Measurements from ENCODE around the gene STX10. TPM values are rescaled to one million over a fixed set of nuclear protein-coding genes. Genes with fewer than 3 reads are reported as not detected.

Gene STX10
- total RNA-seq, 1 experiment from 2014 or later: 19.3 TPM

DNA sequence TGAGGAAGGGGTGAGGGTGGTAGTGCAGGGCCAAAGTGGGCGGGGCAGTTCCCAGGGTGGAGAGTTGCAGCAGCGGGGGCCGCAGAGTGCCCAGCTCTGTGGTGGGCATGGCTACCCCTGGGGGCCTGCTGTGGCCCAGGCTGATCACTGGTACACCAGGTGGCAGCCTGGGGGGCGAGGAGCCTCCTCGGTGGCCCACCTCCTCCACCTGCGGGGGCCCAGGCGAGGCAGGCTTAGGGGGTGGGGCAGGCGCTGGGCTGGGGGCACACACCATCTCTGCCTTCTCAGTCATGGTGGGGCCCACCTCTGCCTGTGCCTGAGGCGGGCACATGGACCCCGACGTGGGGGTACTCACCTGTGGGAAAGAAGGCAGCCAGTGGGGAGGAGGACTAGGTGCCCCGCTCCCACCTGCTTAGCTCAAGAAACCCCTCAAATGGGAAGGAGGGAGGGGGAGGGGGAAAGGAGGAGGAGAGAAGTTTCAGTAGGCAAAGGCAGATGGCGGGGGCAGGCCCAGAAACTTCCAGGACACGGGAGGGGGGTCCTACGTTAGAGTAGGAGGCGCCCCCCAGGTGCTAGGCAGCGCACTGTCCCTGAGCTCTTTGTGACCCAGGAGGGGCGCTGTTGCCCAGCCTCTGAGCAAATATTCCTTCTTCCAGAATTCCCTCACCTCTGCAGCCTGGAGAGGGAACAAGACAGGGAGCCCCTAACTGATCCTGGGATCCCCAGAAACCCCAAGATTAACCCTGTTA, 49.2 kb downstream of the STX10 start:
- ChIA-PET CTCF (interaction anchor here (0.7 to 1.4 kb wide), 2 partner anchors 136 to 161 kb away, joined by 3 to 5 read pairs; no protein-coding TSS in a partner anchor), POLR2A (no interaction called here)
- intact Hi-C loops (cut with micrococcal nuclease; ENCODE audit: unreplicated experiment): no loop called here
- DNase-seq: no peak
- no TSS peak for BruUV-seq (replicated peaks)
- Histone ChIP-seq H3K27me3 (replicated peaks; ENCODE audit: control insufficient read depth, insufficient read depth, low read length) (no peaks in the 10 kb centered on the region), H3K36me3 (ENCODE audit: control insufficient read depth, insufficient read depth, low read length) (no peaks in the 10 kb centered on the region), H3K4me1 (peaks cover 11% of the 10 kb centered on the region), H3K4me3 (ENCODE audit: low read depth, low read length) (no peak overlapping the region), H3K9me3 (no peaks in the 10 kb centered on the region)
- Mint-ChIP-seq H3K27me3 (ENCODE audit: insufficient read depth, unreplicated experiment) (peaks cover 2% of the 10 kb centered on the region), H3K36me3 (ENCODE audit: insufficient read depth, unreplicated experiment) (peaks cover 6% of the 10 kb centered on the region), H3K27ac (ENCODE audit: unreplicated experiment) (no peak overlapping the region), H3K9me3 (ENCODE audit: unreplicated experiment) (no peaks in the 10 kb centered on the region), H3K4me1 (ENCODE audit: low read depth, unreplicated experiment) (peaks cover 4% of the 10 kb centered on the region), H3K4me3 (ENCODE audit: unreplicated experiment) (no peak overlapping the region)
- TF ChIP-seq, protein P1, sequence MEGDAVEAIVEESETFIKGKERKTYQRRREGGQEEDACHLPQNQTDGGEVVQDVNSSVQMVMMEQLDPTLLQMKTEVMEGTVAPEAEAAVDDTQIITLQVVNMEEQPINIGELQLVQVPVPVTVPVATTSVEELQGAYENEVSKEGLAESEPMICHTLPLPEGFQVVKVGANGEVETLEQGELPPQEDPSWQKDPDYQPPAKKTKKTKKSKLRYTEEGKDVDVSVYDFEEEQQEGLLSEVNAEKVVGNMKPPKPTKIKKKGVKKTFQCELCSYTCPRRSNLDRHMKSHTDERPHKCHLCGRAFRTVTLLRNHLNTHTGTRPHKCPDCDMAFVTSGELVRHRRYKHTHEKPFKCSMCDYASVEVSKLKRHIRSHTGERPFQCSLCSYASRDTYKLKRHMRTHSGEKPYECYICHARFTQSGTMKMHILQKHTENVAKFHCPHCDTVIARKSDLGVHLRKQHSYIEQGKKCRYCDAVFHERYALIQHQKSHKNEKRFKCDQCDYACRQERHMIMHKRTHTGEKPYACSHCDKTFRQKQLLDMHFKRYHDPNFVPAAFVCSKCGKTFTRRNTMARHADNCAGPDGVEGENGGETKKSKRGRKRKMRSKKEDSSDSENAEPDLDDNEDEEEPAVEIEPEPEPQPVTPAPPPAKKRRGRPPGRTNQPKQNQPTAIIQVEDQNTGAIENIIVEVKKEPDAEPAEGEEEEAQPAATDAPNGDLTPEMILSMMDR (IDR thresholded peaks at IDR 0.05; ENCODE audit: insufficient read depth in 1 of 2, low read depth in 1 of 2, low read length in 1 of 2, severe bottlenecking in 1 of 2, unreplicated experiment in 1 of 2): no peak

DNA sequence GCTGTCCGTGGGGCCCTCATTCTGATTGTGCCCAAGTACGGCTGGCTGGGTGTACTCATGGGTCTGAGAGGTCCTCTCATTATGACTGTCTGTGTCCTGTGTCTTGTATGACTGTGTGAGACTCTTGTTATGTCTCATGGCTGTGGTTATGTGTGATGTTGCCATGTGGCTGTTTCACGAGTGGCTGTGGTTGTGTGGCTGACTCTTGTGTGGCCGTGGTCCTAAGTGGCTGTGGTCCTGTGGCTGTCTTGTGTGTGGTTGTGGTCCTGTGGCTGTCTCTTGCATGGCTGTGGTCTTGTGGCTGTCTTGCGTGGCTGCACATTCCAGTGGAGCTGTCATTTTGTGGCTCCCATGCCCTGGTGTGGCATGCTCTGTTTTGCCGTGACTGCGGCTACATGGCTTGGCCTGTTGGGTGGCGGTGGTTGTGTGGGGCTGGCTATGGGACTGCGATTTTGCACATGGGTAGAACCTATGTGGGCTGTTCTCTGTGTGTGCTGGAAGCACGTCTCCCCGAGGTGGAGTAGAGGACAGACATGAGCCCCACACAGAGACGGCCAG, 50.1 kb downstream of the STX10 start:
- POLR2A ChIA-PET: no interaction called here
- peaks cover 6% of the 10 kb centered on the region for H3K36me3 Mint-ChIP-seq (ENCODE audit: insufficient read depth, unreplicated experiment)
- CTCF ChIA-PET: no interaction called here
- BruUV-seq (replicated peaks): no TSS peak
- no peaks in the 10 kb centered on the region for H3K9me3 ChIP-seq
- H3K9me3 Mint-ChIP-seq (ENCODE audit: unreplicated experiment): no peaks in the 10 kb centered on the region
- H3K27me3 Mint-ChIP-seq (ENCODE audit: insufficient read depth, unreplicated experiment): peaks cover 4% of the 10 kb centered on the region
- TF ChIP-seq, protein P1 (IDR thresholded peaks at IDR 0.05; ENCODE audit: insufficient read depth in 1 of 2, low read depth in 1 of 2, low read length in 1 of 2, severe bottlenecking in 1 of 2, unreplicated experiment in 1 of 2): no peak
- H3K4me3 Mint-ChIP-seq (ENCODE audit: unreplicated experiment): no peak overlapping the region
- H3K4me1 Mint-ChIP-seq (ENCODE audit: low read depth, unreplicated experiment): peaks cover 7% of the 10 kb centered on the region
- no peak overlapping the region for H3K4me3 ChIP-seq (ENCODE audit: low read depth, low read length)
- H3K27me3 ChIP-seq (replicated peaks; ENCODE audit: control insufficient read depth, insufficient read depth, low read length): no peaks in the 10 kb centered on the region
- intact Hi-C loops (cut with micrococcal nuclease; ENCODE audit: unreplicated experiment): no loop called here
- no peak overlapping the region for H3K27ac Mint-ChIP-seq (ENCODE audit: unreplicated experiment)
- H3K4me1 ChIP-seq: peaks cover 11% of the 10 kb centered on the region
- H3K36me3 ChIP-seq (ENCODE audit: control insufficient read depth, insufficient read depth, low read length): no peaks in the 10 kb centered on the region
- DNase-seq: no peak

DNA sequence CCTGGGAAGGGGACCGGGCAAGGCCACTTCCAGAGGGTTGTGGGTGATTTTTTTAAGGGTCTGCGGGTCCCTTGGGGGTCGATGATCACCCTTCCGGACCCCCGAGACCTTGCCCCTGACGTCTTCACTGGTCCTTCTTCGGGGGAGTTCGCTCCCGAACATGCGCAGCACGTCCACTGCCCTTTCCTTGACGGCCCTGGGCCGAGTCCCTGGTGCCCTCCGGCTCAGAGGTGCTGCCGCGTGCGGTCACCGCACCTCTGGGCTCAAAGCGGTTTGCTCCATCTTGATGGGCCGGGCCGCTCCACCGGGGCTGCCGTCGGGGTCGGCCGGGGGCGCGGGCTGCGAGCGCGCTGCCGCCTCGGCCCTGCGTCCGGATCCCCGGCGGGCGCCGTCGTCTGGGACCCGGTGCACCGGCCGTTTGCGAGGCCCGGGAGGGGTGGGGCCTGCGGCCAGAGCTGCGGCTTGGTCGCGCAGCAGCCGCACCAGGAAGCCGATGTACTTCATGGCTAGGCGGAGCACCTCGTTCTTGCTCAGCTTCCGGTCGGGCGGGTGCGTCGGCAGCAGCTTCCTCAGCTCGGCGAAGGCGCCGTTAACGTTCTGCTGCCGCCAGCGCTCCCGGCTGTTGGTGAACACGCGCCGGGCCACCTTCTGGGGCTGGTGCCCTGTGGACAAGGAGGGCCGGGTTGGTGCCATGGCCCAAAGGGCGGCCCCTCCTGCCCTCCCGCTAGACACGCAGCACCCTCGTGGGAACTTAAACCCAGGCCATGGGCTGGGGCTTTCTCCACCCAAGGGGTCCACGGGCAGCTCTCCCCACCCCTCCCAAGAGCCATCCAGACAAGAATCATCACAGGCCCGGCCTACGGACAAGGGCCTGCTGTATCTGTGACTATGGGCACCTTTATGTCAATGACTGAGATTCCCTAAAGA, 50.8 kb downstream of the STX10 start:
- intact Hi-C loops (cut with micrococcal nuclease; ENCODE audit: unreplicated experiment): no loop called here
- BruUV-seq (replicated peaks): no TSS peak
- no peaks in the 10 kb centered on the region for H3K27me3 ChIP-seq (replicated peaks; ENCODE audit: control insufficient read depth, insufficient read depth, low read length)
- CTCF ChIA-PET: no interaction called here
- H3K27ac Mint-ChIP-seq (ENCODE audit: unreplicated experiment): no peak overlapping the region
- peaks cover under 1% of the 10 kb centered on the region for H3K36me3 Mint-ChIP-seq (ENCODE audit: insufficient read depth, unreplicated experiment)
- H3K4me1 Mint-ChIP-seq (ENCODE audit: low read depth, unreplicated experiment): peaks cover 7% of the 10 kb centered on the region
- no peak overlapping the region for H3K4me3 Mint-ChIP-seq (ENCODE audit: unreplicated experiment)
- no peaks in the 10 kb centered on the region for H3K36me3 ChIP-seq (ENCODE audit: control insufficient read depth, insufficient read depth, low read length)
- peaks cover 11% of the 10 kb centered on the region for H3K4me1 ChIP-seq
- POLR2A ChIA-PET: no interaction called here
- DNase-seq: no peak
- peaks cover 4% of the 10 kb centered on the region for H3K27me3 Mint-ChIP-seq (ENCODE audit: insufficient read depth, unreplicated experiment)
- no peaks in the 10 kb centered on the region for H3K9me3 Mint-ChIP-seq (ENCODE audit: unreplicated experiment)
- TF ChIP-seq, protein P1 (IDR thresholded peaks at IDR 0.05; ENCODE audit: insufficient read depth in 1 of 2, low read depth in 1 of 2, low read length in 1 of 2, severe bottlenecking in 1 of 2, unreplicated experiment in 1 of 2): no peak
- no peaks in the 10 kb centered on the region for H3K9me3 ChIP-seq
- no peak overlapping the region for H3K4me3 ChIP-seq (ENCODE audit: low read depth, low read length)

Measured in Caco-2 (cell line).